Activated CD8-positive, alpha-beta T cell treated with anti-CD3 and anti-CD28 coated beads, Interleukin-2, amount 10 ng/mL, durations not matched to agents 7 days and 5 days (primary cell): ENCODE measurements around the gene NR6A1. TPM values are rescaled to one million over a fixed set of nuclear protein-coding genes. Genes with fewer than 3 reads are reported as not detected.
A peak's percentile ranks its signal among the peaks of the same experiment; 100 is the strongest.

Experiments used
- ATAC-seq: fragments of 150-1000 bp; cut with Tn5 transposase; one replicate; pipeline ENCODE4 v1.10.0; 2021; ENCODE audit warnings: moderate library complexity
- CTCF ChIA-PET: fragments of 350-600 bp; sonication (Branson Sonifier 250); formaldehyde crosslinking; loops from one replicate; lab custom pipeline; 2021; ENCODE audit warnings: antibody characterized with exemption; lab: Charles Lee
- POLR2A ChIA-PET: fragments of 350-600 bp; sonication (Branson Sonifier 250); formaldehyde crosslinking; loops from one replicate; lab custom pipeline; 2021; ENCODE audit warnings: antibody characterized with exemption; lab: Charles Lee
- DNase-seq: peaks from one replicate; pipeline ENCODE4 v3.0.0-alpha.2; 2020
- H3K27ac Mint-ChIP-seq: one replicate; pipeline ENCODE4 v1.8.0; 2021; ENCODE audit warnings: mild to moderate bottlenecking, mixed read lengths
- H3K27me3 Mint-ChIP-seq: one replicate; pipeline ENCODE4 v1.8.0; 2021; ENCODE audit warnings: low read depth, mixed read lengths
- H3K36me3 Mint-ChIP-seq: one replicate; pipeline ENCODE4 v1.8.0; 2021; ENCODE audit warnings: low read depth, mixed read lengths
- H3K4me1 Mint-ChIP-seq: one replicate; pipeline ENCODE4 v1.8.0; 2021; ENCODE audit warnings: low read depth, mixed read lengths
- H3K4me3 Mint-ChIP-seq: one replicate; pipeline ENCODE4 v1.8.0; 2021; ENCODE audit warnings: mild to moderate bottlenecking, mixed read lengths
- H3K9me3 Mint-ChIP-seq: one replicate; pipeline ENCODE4 v1.8.0; 2022; ENCODE audit warnings: mixed read lengths; ENCODE audit not compliant: insufficient read depth
- total RNA-seq, 2 experiments: library from RNA; stranded (reverse); gene quantifications; one replicate each; pipeline ENCODE4 v1.2.3, GENCODE V29; 2021

NR6A1 gene
- total RNA-seq, 2 experiments from 2014 or later = 0.18 to 0.26 TPM

DNA sequence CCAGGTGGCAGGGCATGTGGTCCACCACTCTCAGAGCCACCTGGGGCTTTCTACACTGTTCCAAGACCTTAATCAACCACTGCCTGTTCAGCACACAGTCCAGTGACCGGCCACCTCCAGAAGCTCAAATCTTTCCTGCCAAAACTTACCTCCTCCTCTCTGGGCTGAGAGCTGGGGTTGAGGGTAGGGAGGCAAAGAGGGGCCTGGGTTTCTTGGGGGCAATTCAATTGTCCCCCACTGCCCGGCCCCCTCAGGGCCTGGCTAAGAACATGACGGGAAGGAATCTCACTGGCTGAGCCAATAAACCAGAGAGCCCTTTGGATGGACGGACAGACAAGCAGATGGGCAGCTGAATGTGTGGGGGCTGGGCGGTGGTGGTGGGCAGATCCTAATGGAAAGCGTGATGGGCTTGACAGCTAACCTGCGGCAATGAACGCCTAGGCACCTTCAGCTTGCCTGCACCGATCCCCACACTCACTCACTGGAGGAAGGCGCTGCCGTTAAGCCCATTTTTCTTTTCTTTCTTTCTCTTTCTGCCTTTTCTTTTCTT lies 269.3 kb downstream of the NR6A1 start:
- Mint-ChIP-seq H3K27me3 (peaks cover 22% of the 10 kb centered on the region), H3K9me3 (no peaks in the 10 kb centered on the region), H3K4me1 (peaks cover 11% of the 10 kb centered on the region), H3K36me3 (no peaks in the 10 kb centered on the region), H3K27ac (no peak overlapping the region), H3K4me3 (no peak overlapping the region)
- DNase-seq (no peak), ATAC-seq (no peak)
- ChIA-PET POLR2A (no interaction called here), CTCF (no interaction called here)

DNA sequence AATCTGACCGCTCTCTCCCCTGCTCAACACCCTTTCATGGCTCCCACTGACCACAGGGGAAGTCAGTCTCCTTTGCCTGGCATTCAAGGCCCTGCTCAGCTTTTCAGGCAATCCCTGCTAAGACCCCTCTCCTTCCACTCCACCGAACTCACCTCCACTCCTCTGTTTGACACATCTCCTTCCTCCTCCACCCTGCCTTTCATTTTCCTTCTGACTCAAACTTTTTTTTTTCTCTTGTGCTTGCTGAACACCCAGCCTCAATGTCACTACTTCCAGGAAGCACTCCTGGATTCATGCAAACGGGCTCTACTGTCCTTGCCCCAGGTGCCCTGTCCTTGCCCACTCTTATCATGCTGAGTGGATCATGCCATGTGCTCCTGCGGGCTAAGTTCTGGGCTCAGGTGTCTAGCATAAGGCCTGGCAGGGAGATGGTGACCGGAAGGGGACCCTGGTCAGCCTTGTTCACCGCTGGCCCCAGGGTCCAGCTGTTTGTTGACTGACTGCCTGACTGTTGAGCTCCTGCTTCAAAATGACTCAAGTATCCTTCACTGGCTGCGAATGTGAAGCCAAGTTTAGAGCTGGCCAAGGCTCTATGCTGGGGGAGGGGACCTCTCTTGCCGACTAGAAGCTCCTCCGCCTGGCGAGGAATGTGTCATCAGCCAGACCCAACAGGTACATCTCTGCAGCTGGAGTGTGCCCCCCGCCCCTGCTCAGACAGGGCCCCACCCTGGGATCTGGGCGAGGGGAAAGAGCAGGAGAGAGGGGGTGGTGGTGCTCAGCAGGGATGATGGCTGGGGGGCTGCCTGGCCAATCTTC lies 270.1 kb downstream of the NR6A1 start:
- no peaks in the 10 kb centered on the region for H3K9me3 Mint-ChIP-seq
- ATAC-seq (no peak), DNase-seq (no peak)
- no peak overlapping the region for H3K4me3 Mint-ChIP-seq
- no peak overlapping the region for H3K27ac Mint-ChIP-seq
- peaks cover 20% of the 10 kb centered on the region for H3K4me1 Mint-ChIP-seq
- POLR2A ChIA-PET = interaction anchor here (0.7 kb wide), 1 partner anchor 225 kb away, joined by 4 read pairs; no protein-coding TSS in a partner anchor
- H3K36me3 Mint-ChIP-seq = no peaks in the 10 kb centered on the region
- H3K27me3 Mint-ChIP-seq = peaks cover 20% of the 10 kb centered on the region
- CTCF ChIA-PET = no interaction called here

DNA sequence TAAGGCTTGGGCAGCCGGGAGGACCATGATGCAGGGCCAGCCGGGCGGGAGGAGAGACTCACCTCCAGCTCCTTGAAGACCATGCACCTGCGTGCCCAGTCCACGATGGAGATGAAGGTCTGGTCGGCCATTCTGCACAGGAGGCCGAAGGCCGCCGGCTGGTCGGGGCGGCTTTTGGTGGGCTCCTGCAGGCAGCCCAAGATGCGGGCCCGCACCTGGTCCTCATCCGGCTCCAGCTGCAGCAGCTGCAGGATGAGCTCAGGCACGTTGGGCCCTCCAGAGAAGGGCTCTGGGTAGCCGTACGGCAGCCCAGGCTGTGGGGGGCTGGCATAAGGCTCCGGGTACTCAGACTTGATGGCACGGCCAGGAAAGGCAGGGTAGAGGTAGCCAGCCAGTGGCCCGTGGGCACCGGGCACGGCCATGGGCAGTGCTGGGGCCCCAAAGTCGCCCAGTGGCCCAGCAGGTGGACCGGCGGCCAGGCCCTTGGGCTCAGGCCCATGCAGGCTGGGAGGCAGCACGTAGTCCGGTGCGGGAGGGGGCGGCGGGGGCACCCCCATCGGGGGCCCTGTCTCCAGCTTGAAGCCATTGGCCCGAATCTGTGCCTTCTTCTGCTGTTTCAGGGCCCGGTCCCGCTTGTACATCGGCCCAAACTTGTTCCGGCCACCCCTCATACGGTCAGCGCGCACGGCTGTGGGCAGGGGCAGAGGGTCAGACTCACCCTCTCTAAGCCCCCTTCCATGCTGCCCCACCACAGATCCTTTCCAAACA lies 270.9 kb downstream of the NR6A1 start:
- ChIA-PET CTCF (no interaction called here), POLR2A (interaction anchor here (0.7 kb wide), 1 partner anchor 226 kb away, joined by 4 read pairs; no protein-coding TSS in a partner anchor)
- no peak for ATAC-seq
- Mint-ChIP-seq H3K27me3 (peaks cover 17% of the 10 kb centered on the region), H3K9me3 (no peaks in the 10 kb centered on the region), H3K4me1 (peaks cover 26% of the 10 kb centered on the region), H3K36me3 (no peaks in the 10 kb centered on the region), H3K27ac (no peak overlapping the region), H3K4me3 (no peak overlapping the region)
- DNase-seq = no peak

DNA sequence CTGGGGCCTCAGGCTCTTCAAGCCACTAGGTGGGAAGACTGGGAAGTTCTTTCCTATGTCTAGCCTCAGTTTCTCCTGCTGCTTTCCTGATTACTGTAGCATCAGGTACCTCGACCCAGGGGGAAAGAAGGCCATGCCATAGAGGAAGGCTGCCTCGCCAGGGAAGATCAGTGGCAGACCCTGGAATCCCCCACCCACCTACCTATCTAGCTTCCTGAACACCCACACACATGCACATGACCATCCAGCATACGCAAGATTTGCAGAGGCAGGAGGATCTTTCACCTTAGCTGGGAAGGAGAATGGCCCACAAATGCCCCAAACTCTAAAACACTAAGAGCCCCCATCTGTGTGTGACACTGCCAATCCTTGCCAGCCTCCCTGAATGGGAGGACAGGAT lies 271.9 kb downstream of the NR6A1 start:
- peaks cover 26% of the 10 kb centered on the region for H3K4me1 Mint-ChIP-seq
- DNase-seq (no peak), ATAC-seq (no peak)
- no peaks in the 10 kb centered on the region for H3K36me3 Mint-ChIP-seq
- ChIA-PET CTCF (no interaction called here), POLR2A (no interaction called here)
- no peak overlapping the region for H3K27ac Mint-ChIP-seq
- peaks cover 15% of the 10 kb centered on the region for H3K27me3 Mint-ChIP-seq
- no peak overlapping the region for H3K4me3 Mint-ChIP-seq
- H3K9me3 Mint-ChIP-seq = no peaks in the 10 kb centered on the region

DNA sequence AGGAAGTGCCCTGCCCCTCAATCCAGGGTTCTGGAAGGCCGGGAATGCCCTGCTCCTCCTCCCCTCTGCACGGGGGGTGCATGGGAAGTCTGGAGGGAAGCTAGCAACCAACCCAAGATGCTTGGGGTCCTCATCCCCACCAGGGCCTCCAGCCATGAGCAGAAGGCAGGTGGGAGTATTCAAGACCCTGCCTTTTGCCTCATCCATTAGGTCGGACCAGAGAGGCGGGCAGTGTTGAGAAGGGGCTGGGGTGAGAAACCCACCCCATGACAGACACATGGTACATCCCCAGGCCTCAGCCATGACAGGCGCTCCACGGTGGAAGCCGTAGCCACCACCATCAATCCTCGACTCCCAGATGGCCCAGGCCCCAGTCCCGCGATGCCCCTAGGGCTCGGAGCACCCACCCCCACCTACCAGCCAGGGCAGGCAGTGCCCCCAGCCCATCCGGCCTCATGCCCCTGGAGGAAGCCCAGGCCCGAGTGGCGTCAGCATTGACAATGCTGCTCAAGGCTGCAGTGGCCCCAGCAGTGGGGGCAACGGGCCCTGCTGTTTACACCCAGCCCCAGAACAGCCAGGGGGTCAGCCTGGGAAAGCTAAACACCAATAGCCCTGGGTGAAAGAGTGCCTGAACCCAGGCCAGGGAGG lies 272.5 kb downstream of the NR6A1 start:
- ChIA-PET POLR2A (no interaction called here), CTCF (no interaction called here)
- ATAC-seq (no peak), DNase-seq (no peak)
- Mint-ChIP-seq H3K27ac (no peak overlapping the region), H3K4me1 (peaks cover 21% of the 10 kb centered on the region), H3K27me3 (peaks cover 9% of the 10 kb centered on the region), H3K4me3 (no peak overlapping the region), H3K9me3 (no peaks in the 10 kb centered on the region), H3K36me3 (no peaks in the 10 kb centered on the region)

DNA sequence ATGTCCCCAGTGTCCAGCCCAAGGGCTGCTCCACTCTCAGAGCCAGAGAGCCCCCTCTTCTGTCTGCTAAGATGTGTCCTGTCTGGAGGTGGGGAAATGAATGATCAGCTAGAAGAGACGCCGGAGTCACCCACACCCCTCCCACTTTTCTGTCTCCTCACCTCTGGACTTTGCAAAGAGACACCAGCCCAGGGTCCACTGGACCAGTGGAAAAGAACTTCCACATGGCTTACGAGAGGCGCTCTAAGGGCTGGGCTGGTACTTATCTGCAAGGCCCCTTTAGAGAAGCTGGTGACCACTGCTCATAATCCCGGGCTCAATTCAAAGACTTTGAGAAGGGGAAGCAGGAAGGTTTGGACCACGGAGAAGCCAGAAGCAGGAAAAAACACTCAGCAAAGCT lies 273.1 kb downstream of the NR6A1 start:
- ChIA-PET POLR2A (no interaction called here), CTCF (no interaction called here)
- Mint-ChIP-seq H3K9me3 (no peaks in the 10 kb centered on the region), H3K27ac (no peak overlapping the region), H3K4me1 (peaks cover 20% of the 10 kb centered on the region), H3K4me3 (no peak overlapping the region), H3K27me3 (peaks cover 6% of the 10 kb centered on the region), H3K36me3 (no peaks in the 10 kb centered on the region)
- DNase-seq (no peak), ATAC-seq (no peak)

DNA sequence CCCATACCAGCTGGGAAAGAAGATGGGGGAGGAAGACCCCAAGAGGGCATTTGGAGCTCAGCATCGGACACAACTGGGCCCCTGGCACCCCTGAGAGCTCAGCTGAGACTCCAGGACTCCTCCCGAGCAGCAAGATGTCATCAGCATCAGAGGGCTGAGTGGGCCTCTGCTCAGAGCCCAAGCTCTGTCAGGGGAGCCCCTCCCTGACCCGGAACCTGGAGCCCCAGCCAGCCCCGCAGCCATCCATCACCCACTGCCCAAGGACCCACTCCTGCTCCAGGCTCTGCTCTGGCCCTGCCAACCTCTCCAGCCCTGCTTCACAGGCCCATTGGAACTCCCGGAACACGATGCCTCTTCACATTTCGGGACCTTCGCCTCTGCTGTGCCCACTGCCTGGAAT lies 273.7 kb downstream of the NR6A1 start:
- DNase-seq (no peak), ATAC-seq (no peak)
- Mint-ChIP-seq H3K27me3 (peaks cover 5% of the 10 kb centered on the region), H3K4me1 (peaks cover 20% of the 10 kb centered on the region), H3K27ac (peak overlapping the region; percentile 34), H3K36me3 (no peaks in the 10 kb centered on the region), H3K4me3 (no peak overlapping the region), H3K9me3 (no peaks in the 10 kb centered on the region)
- ChIA-PET POLR2A (no interaction called here), CTCF (interaction anchor here (1.4 kb wide), 1 partner anchor 120 kb away, joined by 3 read pairs; no protein-coding TSS in a partner anchor)

DNA sequence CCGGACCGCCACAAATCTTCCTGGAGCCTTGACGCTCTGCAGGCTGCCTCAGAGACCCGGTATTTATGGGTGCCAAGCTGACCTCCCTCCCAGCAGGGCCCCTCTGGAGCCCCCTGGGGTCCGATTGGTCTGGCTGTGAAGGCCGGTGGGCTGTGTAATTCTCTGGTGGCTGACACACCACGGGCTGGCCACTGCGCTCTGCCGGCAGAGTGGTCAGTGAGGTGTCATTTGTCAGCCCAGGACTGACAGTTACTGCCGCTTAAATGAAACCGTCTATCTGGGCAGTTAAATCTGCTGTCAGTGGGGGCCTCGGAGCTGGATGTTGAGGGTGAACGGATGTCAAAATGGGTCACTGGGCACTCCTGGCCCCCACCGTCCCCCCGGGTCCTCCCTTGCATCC lies 274.6 kb downstream of the NR6A1 start:
- ATAC-seq (no peak), DNase-seq (no peak)
- ChIA-PET CTCF (interaction anchor here (1.0 to 1.4 kb wide), 2 partner anchors 41 to 121 kb away, joined by 3 to 4 read pairs; no protein-coding TSS in a partner anchor), POLR2A (no interaction called here)
- Mint-ChIP-seq H3K36me3 (no peaks in the 10 kb centered on the region), H3K4me1 (peaks cover 20% of the 10 kb centered on the region), H3K4me3 (no peak overlapping the region), H3K9me3 (no peaks in the 10 kb centered on the region), H3K27ac (peak overlapping the region; percentile 90), H3K27me3 (no peaks in the 10 kb centered on the region)

DNA sequence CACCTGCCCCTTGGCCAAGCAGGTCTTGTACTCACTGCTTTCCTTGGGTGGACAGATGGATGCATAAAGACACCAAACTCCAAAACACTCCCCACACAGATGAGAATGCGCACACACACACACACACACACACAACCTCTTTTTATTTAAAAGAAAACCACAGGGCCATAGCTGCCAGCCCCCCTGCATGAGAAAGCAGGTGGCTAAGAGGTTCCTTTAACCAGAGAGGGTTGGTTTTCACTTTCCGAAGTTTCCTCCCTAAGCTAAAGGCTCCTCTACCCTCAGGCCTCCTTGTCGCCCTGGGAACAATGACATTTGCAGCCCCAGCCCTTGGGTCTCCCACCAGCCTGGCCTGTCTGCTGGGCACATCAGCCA lies 275.0 kb downstream of the NR6A1 start:
- CTCF ChIA-PET = interaction anchor here (1.0 kb wide), 1 partner anchor 41 kb away, joined by 4 read pairs; no protein-coding TSS in a partner anchor
- no peaks in the 10 kb centered on the region for H3K36me3 Mint-ChIP-seq
- POLR2A ChIA-PET = no interaction called here
- DNase-seq (no peak), ATAC-seq (no peak)
- H3K4me1 Mint-ChIP-seq = peaks cover 20% of the 10 kb centered on the region
- H3K4me3 Mint-ChIP-seq = peak overlapping the region; percentile 58
- H3K27me3 Mint-ChIP-seq = no peaks in the 10 kb centered on the region
- no peaks in the 10 kb centered on the region for H3K9me3 Mint-ChIP-seq
- H3K27ac Mint-ChIP-seq = peak overlapping the region; percentile 90

DNA sequence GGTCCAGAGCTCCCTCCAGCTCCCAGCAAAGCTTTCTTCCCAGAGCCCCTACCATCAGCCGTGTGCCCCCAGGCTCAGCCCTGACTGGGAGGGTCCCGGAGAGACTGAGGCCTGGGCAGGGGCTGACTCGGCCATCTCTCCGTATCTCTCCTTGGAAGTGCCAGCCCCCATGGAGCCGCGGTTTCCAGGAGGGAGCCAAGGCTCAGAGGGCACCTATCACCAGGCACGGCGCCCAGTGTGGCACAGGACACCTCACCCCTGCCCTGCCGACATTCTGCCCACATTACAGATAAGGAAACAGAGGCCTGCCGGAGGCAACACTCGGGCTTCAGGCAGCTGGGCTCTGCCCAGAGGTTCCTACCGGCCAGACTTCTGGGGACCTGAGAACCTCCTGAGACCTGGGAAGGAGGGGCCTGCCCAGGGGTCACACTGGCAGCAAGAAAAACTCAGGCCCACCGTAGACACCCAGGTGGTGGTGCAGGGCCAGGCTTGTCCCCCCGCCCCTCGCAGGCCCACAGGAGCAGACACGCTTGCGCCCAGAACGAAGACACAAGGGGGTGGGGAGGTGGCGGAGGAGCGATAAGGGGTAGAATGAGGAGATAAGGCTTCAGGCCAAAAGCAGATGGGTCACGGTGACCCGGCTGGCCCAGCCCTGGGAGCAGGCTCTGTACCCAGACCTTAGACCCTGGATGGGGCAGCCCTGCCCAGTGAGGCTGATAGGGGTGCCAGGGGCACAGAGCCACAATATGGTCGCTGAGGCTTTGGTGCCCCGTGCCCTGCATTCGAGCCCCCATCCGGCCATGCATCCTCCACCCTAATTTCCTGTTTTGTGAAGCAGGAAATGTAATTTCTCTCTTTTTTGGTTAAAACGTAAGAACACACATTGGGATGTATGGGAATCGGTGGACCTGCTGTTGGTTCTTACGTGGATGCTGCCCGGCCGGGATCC lies 275.7 kb downstream of the NR6A1 start:
- Mint-ChIP-seq H3K36me3 (no peaks in the 10 kb centered on the region), H3K27ac (peak overlapping the region; percentile 90), H3K4me1 (peaks cover 20% of the 10 kb centered on the region), H3K9me3 (no peaks in the 10 kb centered on the region), H3K27me3 (no peaks in the 10 kb centered on the region), H3K4me3 (peak overlapping the region; percentile 58)
- DNase-seq (no peak), ATAC-seq (no peak)
- ChIA-PET CTCF (interaction anchor here (1.0 kb wide), 1 partner anchor 42 kb away, joined by 4 read pairs; no protein-coding TSS in a partner anchor), POLR2A (no interaction called here)
